Endodermal cell (in vitro differentiated cells): ENCODE measurements around the gene STK32B. TPM values are rescaled to one million over a fixed set of nuclear protein-coding genes. Genes with fewer than 3 reads are reported as not detected.
A peak's percentile ranks its signal among the peaks of the same experiment; 100 is the strongest.

Source experiments
- DNase-seq: peaks from one replicate; pipeline ENCODE4 v3.0.0-alpha.2; 2017
- H3K27ac ChIP-seq: 2 replicates; pipeline ENCODE4 v1.5.1; 2013; ENCODE audit warnings: mild to moderate bottlenecking, low read depth, low read length, moderate library complexity
- H3K27me3 ChIP-seq: 2 replicates; pipeline ENCODE4 v1.6.1; 2013; ENCODE audit warnings: mild to moderate bottlenecking, low read length, moderate library complexity; ENCODE audit not compliant: insufficient read depth, control insufficient read depth, poor library complexity, severe bottlenecking
- H3K36me3 ChIP-seq: 2 replicates; pipeline ENCODE4 v1.7.0; 2013; ENCODE audit warnings: mild to moderate bottlenecking, low read length, moderate library complexity; ENCODE audit not compliant: control insufficient read depth, insufficient read depth
- H3K4me1 ChIP-seq: one replicate; pipeline ENCODE4 v1.7.0; 2013; ENCODE audit warnings: low read length; ENCODE audit not compliant: control insufficient read depth, insufficient read depth
- H3K4me3 ChIP-seq: 2 replicates; pipeline ENCODE4 v1.5.1; 2013; ENCODE audit warnings: mild to moderate bottlenecking, low read length, moderate library complexity
- H3K9ac ChIP-seq: 2 replicates; pipeline ENCODE4 v1.6.1; 2013; ENCODE audit warnings: mild to moderate bottlenecking, low read length, moderate library complexity; ENCODE audit not compliant: poor library complexity, severe bottlenecking; ENCODE audit errors: extremely low read depth
- H3K9me3 ChIP-seq: 2 replicates; pipeline ENCODE4 v1.6.1; 2013; ENCODE audit warnings: mild to moderate bottlenecking, low read length, moderate library complexity; ENCODE audit not compliant: control insufficient read depth
- H3K27ac Mint-ChIP-seq: 2 replicates; pipeline ENCODE4 v1.8.0; 2020; ENCODE audit warnings: mixed read lengths
- H3K27me3 Mint-ChIP-seq: 2 replicates; pipeline ENCODE4 v1.8.0; 2021; ENCODE audit warnings: mild to moderate bottlenecking, mixed read lengths; ENCODE audit not compliant: insufficient read depth
- H3K36me3 Mint-ChIP-seq: 2 replicates; pipeline ENCODE4 v1.8.0; 2020; ENCODE audit warnings: low read depth, mixed read lengths
- H3K4me1 Mint-ChIP-seq: 2 replicates; pipeline ENCODE4 v1.8.0; 2020; ENCODE audit warnings: mixed read lengths
- H3K4me3 Mint-ChIP-seq: 2 replicates; pipeline ENCODE4 v1.8.0; 2020; ENCODE audit warnings: mild to moderate bottlenecking, moderate library complexity, mixed read lengths
- H3K9me3 Mint-ChIP-seq: 2 replicates; pipeline ENCODE4 v1.8.0; 2020; ENCODE audit warnings: mild to moderate bottlenecking, mixed read lengths
- CTCF ChIP-seq: fragments of 200-600 bp; sonication (generic); conservative IDR thresholded peaks from 2 replicates; pipeline ENCODE4 v1.5.0; 2021; ENCODE audit warnings: antibody characterized with exemption, mild to moderate bottlenecking
- WGBS, 2 experiments: methylation state at CpG; one replicate each; pipeline versions ENCODE4 v1.1.5 to v1.1.7; 2013; ENCODE audit warnings: missing lambda C conversion rate in 2 of 2, mixed read lengths in 1 of 2; ENCODE audit not compliant: insufficient coverage in 1 of 2, insufficient read length in 1 of 2; 5-methylcytosine and 5-hydroxymethylcytosine counted together
- total RNA-seq, 2 donors: library from RNA; stranded (reverse); fragmentation: NEBNext Ultra II Directional in 1 of 2; extraction: Animal tissue kit (Norgen Biotek cat#: 25700) in 1 of 2; gene quantifications; 2 replicates in 1 of 2; 3 replicates in 1 of 2; pipeline ENCODE4 v1.2.1, GENCODE V29; 2021

STK32B gene
- total RNA-seq, 2 donors from 2014 or later: 1.4 to 1.5 TPM

GRCh38 chr4:5448221-5448620 is 396.9 kb downstream of the STK32B start:
- no peak for TF ChIP-seq CTCF
- Mint-ChIP-seq H3K27ac (no peak overlapping the region), H3K4me1 (peaks cover 13% of the 10 kb centered on the region), H3K4me3 (no peak overlapping the region), H3K27me3 (peaks cover 8% of the 10 kb centered on the region), H3K36me3 (no peaks in the 10 kb centered on the region), H3K9me3 (peaks cover 9% of the 10 kb centered on the region)
- H3K4me1 ChIP-seq: peaks cover 5% of the 10 kb centered on the region
- no peaks in the 10 kb centered on the region for H3K9me3 ChIP-seq
- peak; percentile 22 for DNase-seq
- H3K4me3 ChIP-seq: no peak overlapping the region
- WGBS, 2 experiments: 91 to 100% methylated on average over 6 to 10 of the region's 10 CpGs
- no peak overlapping the region for H3K9ac ChIP-seq
- H3K27me3 ChIP-seq: no peaks in the 10 kb centered on the region
- H3K27ac ChIP-seq: no peak overlapping the region
- no peaks in the 10 kb centered on the region for H3K36me3 ChIP-seq

DNA sequence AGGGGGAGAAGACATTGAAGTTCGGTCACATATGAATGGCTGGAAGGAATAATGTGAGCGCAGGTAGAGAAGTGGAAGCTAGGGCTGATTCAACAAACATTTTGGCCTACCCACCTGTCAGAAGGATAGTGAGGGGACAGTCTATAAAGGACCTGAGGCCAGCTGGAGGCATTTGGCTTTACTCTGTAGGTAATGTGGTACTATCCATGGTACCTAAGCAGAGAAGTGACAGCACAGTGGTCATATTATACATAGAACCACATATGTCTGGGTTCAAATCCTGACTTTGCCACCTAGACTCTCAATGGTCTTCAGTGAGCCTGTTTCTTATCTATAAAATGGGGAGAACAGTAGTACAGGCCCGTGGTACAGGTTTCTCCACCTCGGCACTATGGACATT is 400.0 kb downstream of the STK32B start:
- H3K9me3 Mint-ChIP-seq: no peaks in the 10 kb centered on the region
- Histone ChIP-seq H3K4me3 (no peak overlapping the region), H3K36me3 (no peaks in the 10 kb centered on the region), H3K4me1 (peaks cover 5% of the 10 kb centered on the region), H3K9ac (no peak overlapping the region), H3K27me3 (no peaks in the 10 kb centered on the region), H3K9me3 (no peaks in the 10 kb centered on the region), H3K27ac (no peak overlapping the region)
- H3K27ac Mint-ChIP-seq: no peak overlapping the region
- WGBS, 2 experiments: 87 to 95% methylated on average over 4 of the region's 4 CpGs
- H3K4me3 Mint-ChIP-seq: no peak overlapping the region
- no peak for TF ChIP-seq CTCF
- peaks cover 7% of the 10 kb centered on the region for H3K4me1 Mint-ChIP-seq
- H3K27me3 Mint-ChIP-seq: peaks cover 3% of the 10 kb centered on the region
- no peak for DNase-seq
- no peaks in the 10 kb centered on the region for H3K36me3 Mint-ChIP-seq

DNA sequence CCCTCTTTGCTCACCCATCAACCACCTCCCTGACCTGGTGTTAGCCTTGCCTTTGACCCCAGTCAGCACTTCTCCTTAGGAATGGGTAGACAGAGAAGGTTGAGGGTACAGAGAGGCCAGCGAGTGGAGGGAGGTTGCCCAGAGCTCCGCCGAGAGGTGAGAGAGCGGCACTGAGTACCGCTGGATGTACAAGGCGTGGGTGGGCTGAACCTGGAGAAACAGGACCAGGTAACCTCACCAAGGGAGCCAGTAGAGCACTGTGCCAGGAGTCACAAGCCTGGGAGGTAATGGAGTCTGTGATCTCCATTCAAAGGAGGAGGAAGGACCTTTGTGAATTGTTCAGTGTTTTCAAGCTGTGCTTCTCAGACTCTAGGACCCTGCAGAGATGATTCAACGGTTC is 400.9 kb downstream of the STK32B start:
- H3K27ac ChIP-seq: no peak overlapping the region
- Mint-ChIP-seq H3K4me1 (peaks cover 7% of the 10 kb centered on the region), H3K4me3 (no peak overlapping the region), H3K36me3 (no peaks in the 10 kb centered on the region), H3K27ac (no peak overlapping the region), H3K9me3 (no peaks in the 10 kb centered on the region), H3K27me3 (peaks cover 5% of the 10 kb centered on the region)
- no peaks in the 10 kb centered on the region for H3K27me3 ChIP-seq
- no peak overlapping the region for H3K9ac ChIP-seq
- DNase-seq: peak; percentile 33
- H3K4me3 ChIP-seq: no peak overlapping the region
- H3K9me3 ChIP-seq: no peaks in the 10 kb centered on the region
- 83 to 93% methylated on average over 1 to 7 of the region's 7 CpGs for WGBS, 2 experiments
- peaks cover 5% of the 10 kb centered on the region for H3K4me1 ChIP-seq
- no peak for TF ChIP-seq CTCF
- H3K36me3 ChIP-seq: no peaks in the 10 kb centered on the region
